ENCODE data around the gene RBM39.
A peak's percentile ranks its signal among the peaks of the same experiment; 100 is the strongest.
"Not testable (repeated sequence)": the region's sequence is repeated elsewhere in the genome, so short reads cannot be mapped to it uniquely, and the experiment has no call there.

RBM39 gene

GRCh38 chr20:35704514-35705261 lies 37.4 kb downstream of the RBM39 start:
- DNase-seq: no peak

- DNase-seq: no peak
These were observed 39.0 kb downstream of the RBM39 start for GRCh38 chr20:35702824-35703695.

DNA sequence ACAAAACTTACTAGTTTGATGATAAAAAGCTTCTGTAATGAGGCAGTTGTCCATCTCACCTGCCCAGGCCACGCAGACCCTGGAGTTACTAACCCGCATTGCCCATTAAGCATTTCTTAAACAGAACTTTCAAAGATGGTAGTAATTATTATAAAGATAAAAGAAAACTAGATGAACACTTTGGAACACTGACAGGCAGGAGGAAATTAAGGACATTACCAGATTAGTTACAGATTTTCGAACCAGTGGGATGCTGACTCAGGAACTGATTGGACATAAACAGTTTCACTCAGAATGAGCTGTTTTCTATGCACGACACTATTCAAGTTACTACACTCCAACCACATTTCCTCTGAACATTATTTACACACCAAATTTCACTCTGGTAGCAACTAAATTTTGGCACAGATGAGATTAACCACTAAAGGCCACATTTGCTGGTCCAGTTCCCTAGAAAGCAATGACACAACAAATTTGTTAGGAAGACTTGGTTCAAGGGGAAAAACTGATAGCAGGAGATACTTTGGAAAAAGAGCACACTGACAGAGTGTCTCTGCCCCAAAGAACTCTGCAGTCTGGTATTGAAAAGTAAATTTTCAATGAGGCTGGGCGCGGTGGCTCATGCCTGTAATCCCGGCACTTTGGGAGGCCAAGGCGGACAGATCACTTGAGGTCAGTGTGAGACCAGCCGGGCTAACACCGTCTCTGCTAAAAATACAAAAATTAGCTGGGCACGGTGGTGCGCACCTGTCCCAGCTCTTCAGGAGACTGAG lies 39.8 kb downstream of the RBM39 start:
- no peak for DNase-seq

DNA sequence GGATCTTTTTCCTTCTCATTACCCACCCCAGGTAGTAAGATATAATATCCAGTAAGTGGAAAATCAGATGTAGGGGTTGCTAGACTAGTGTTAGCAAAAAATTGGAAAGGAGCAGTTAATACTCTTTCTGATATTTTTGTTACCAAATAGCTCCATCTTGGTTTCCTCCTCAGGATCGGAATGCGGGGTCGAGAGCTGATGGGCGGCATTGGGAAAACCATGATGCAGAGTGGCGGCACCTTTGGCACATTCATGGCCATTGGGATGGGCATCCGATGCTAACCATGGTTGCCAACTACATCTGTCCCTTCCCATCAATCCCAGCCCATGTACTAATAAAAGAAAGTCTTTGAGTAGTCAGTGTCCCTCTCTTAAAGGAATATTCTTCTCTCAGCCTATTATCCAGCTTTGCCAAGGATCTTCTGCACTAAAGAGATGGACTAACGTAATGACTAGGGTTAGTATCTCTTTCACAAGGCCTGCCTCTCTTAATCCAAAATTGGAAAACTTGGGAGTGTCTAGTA lies 41.4 kb downstream of the RBM39 start:
- DNase-seq: no peak

GRCh38 chr20:35699957-35700624 lies 42.0 kb downstream of the RBM39 start:
- DNase-seq: no peak

GRCh38 chr20:35699127-35699956 lies 42.7 kb downstream of the RBM39 start, which contains the start of the genes NFS1 and ROMO1:
NFS1 (minus strand) TSS chr20:35699352; CDS start chr20:35699288, 64 bp downstream.
ROMO1 (plus strand) TSS chr20:35699405; CDS start chr20:35699633, 228 bp downstream.
- peak; percentile 34 for DNase-seq

GRCh38 chr20:35698298-35699126 lies 43.5 kb downstream of the RBM39 start:
- DNase-seq: no peak

DNA sequence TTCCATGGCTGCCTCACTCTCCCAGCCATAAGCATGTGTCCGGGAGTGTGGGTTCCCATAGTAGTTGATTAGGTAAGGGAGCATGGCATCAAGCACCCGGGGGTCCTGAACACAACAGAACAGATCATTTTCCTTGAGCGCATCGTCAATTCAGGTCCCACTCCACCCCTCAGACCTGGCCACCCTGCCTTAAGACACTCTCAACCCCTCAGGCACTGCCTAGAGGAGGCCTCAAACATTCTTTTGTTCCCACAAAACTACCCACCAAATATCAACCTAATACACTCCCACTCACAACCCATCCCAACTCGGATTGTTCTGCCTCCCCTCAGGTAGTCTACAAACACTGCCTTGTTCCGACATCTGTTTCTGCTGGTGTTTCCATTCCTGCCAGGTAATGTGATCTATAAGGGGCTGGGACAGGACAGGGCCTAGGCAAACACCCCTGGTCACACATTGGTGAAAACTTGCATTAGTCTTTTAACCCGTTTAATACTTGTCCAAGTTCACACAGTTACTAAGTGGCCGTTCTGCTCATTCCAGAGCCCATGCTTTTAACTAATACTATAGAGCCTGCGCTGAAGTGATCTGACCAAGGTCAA lies 44.3 kb downstream of the RBM39 start:
- no peak for DNase-seq

DNA sequence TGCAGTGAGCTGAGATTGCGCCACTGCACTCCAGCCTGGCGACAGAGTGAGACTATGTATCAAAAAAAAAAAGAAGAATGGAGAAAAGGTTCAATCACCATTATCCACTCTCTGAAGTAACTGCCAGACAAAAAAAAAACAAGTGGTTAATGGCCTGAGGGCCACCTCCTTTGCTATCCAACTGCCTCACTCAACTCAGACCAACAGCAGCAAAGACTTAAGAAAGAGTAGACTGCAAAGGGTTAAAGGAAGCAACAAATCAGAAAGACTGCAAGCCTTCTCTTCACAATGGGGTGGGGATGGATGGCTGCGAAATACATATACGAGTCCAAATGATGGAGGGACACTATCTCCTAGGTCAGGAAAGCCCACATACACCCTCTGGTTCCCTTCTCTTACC lies 46.1 kb downstream of the RBM39 start:
- DNase-seq: no peak

GRCh38 chr20:35695245-35695749 lies 46.8 kb downstream of the RBM39 start:
- no peak for DNase-seq

- no peak for DNase-seq
These were observed 51.8 kb downstream of the RBM39 start for GRCh38 chr20:35690265-35690664.

GRCh38 chr20:35686872-35687271 lies 55.2 kb downstream of the RBM39 start:
- not testable (repeated sequence) for DNase-seq

DNA sequence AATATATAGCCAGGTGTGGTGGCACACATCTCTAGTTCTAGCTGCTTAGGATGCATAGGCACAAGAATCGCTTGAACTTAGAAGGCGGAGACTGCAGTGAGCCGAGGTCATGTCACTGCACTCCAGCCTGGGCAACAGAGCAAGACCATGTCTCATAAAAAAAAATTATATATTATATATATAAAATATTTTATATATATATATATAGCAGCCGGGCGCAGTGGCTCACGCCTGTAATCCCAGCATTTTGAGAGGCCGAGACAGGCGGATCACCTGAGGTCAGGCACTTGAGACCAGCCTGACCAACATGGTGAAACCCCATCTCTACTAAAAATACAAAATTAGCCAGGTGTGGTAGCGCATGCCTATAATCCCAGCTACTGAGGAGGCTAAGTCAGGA lies 56.7 kb downstream of the RBM39 start:
- DNase-seq: not testable (repeated sequence)

DNA sequence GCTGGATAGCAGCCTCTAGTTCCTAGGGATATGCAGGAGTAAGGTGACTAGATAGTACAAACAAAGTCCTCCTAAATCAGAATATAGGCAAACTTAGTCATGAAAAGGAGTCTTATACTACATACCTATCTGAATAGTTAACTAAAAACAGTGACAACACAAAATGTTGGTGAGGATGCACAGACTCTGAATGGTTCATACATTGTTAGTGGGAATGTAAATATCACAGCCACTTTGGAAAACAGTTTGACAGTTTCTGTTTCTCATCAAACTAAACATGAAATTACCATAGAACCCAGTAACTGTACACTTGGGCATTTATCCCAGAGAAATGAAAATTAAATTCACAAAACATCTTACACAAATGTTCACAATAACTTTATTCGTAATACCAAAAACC lies 60.1 kb downstream of the RBM39 start:
- DNase-seq: no peak

DNA sequence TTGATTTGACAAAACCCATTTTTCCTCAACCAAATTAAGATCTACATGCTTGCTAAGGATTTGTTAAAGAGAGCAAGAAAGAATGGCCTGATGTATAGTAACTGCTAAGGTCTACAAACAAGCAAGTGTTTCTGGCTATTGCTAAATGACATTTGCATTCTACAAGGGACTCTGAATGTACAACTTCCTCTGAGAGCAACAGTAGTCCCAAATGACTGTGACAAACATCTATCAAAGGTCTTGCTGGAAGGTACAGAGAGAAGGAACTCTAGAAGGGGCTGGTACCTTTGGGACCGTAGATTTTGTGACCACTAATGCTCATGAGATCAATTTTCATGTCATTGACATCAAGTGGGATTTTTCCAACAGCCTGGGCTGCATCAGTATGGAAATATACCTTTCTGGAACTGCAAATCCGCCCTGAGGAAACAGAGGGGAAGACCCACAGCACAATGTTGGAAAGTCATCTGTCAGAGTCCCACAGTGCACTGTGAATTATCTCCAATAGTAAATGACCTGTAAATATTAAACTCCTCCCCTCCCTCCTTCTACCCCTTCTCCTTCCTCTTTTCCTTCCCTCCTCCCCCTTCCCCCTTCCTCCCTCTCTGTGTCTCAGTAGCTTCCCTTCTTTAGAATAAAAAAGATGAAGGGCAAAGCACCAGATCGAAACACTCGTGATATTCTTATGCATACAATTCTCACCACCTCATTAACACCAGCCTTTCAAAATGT lies 61.4 kb downstream of the RBM39 start:
- no peak for DNase-seq

DNA sequence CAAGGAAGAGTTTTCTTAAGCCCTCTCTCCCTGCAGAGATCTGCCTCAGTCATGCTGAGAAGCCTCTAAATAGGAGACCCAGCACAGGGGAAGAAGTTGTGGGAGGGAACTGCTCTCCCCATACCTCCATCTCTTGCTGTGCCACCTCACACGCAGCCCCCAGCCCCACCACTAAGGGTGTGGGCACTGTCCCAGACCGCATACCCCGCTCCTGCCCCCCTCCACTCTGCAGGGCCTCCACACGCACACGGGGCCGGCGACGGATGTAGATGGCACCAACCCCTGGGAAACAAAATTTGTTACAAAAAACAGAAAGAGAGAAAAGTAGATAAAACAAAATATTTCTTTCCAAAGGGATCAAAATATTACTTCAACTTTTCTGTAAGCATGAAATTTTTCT lies 67.1 kb downstream of the RBM39 start:
- DNase-seq: no peak

DNA sequence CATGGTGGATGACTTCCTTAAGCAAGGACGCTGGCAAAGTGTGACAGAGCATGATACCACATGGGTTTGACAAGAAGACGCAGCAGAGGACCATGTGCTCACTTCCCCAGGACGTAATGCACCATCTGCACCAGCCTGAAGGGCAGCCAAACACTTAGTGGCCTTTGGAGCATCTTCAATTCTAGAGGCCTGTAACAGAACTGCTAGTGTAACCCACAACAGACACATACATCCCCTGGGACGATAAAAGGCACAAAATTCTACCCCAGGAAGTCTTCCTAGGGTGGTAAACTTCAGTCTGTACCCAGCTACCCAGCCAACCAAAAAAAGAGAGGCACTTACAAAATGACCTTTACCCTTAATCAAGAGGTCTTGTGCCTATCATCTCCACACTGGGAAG lies 68.2 kb downstream of the RBM39 start:
- DNase-seq: no peak

GRCh38 chr20:35669681-35670080 lies 72.4 kb downstream of the RBM39 start:
- no peak for DNase-seq

GRCh38 chr20:35669221-35669620 lies 72.8 kb downstream of the RBM39 start:
- no peak for DNase-seq
